ENCODE data around the gene NRXN2.

NRXN2 gene

GRCh38 chr11:64590763-64591221 lies 132.2 kb downstream of the NRXN2 start, which contains the start of gene SLC22A12:
SLC22A12 (plus strand) TSS chr11:64591220; CDS start chr11:64591557, 337 bp downstream.
- DNase-seq (ENCODE audit: low read depth): no peak

- no peak for DNase-seq (ENCODE audit: low read depth)
Measured at GRCh38 chr11:64588701-64589100, 134.3 kb downstream of the NRXN2 start.

GRCh38 chr11:64586366-64586765 lies 136.6 kb downstream of the NRXN2 start:
- no peak for DNase-seq (ENCODE audit: low read depth)

GRCh38 chr11:64585150-64585549 lies 137.8 kb downstream of the NRXN2 start:
- no peak for DNase-seq (ENCODE audit: low read depth)

- DNase-seq (ENCODE audit: low read depth): peak; percentile 31
Measured at GRCh38 chr11:64583296-64584262, 139.4 kb downstream of the NRXN2 start.

- DNase-seq (ENCODE audit: low read depth): no peak
Measured at GRCh38 chr11:64582885-64583284, 140.1 kb downstream of the NRXN2 start.

- DNase-seq (ENCODE audit: low read depth): no peak
Measured at GRCh38 chr11:64581057-64581523, 141.9 kb downstream of the NRXN2 start.

- DNase-seq (ENCODE audit: low read depth): no peak
Measured at GRCh38 chr11:64580412-64580811, 142.6 kb downstream of the NRXN2 start.

- DNase-seq (ENCODE audit: low read depth): no peak
Measured at GRCh38 chr11:64577202-64577601, 145.8 kb downstream of the NRXN2 start.

- DNase-seq (ENCODE audit: low read depth): no peak
Measured at GRCh38 chr11:64572143-64572542, 150.9 kb downstream of the NRXN2 start.

GRCh38 chr11:64571410-64572091 lies 151.4 kb downstream of the NRXN2 start:
- peak; percentile 6 for DNase-seq (ENCODE audit: low read depth)

GRCh38 chr11:64571050-64571409 lies 152.0 kb downstream of the NRXN2 start:
- no peak for DNase-seq (ENCODE audit: low read depth)

GRCh38 chr11:64570341-64570740 lies 152.7 kb downstream of the NRXN2 start:
- no peak for DNase-seq (ENCODE audit: low read depth)

GRCh38 chr11:64569300-64569970 lies 153.6 kb downstream of the NRXN2 start:
- no peak for DNase-seq (ENCODE audit: low read depth)

- DNase-seq (ENCODE audit: low read depth): no peak
Measured at GRCh38 chr11:64568584-64569140, 154.3 kb downstream of the NRXN2 start.

GRCh38 chr11:64568041-64568571 lies 154.9 kb downstream of the NRXN2 start:
- no peak for DNase-seq (ENCODE audit: low read depth)

- no peak for DNase-seq (ENCODE audit: low read depth)
Measured at GRCh38 chr11:64566915-64567891, 155.8 kb downstream of the NRXN2 start.

- peak; percentile 73 for DNase-seq (ENCODE audit: low read depth)
Measured at GRCh38 chr11:64566042-64566914, 156.7 kb downstream of the NRXN2 start.

Data from EH (cell line).